AG04449 (cell line): ENCODE data around the gene KRTAP3-1.

Source experiments
- CTCF ChIA-PET: fragments of 350-600 bp; formaldehyde crosslinking; extraction: SDS; loops from one replicate; lab custom pipeline; 2021; ENCODE audit warnings: antibody characterized with exemption; lab: Yijun Ruan, JAX
- POLR2A ChIA-PET: fragments of 400-600, 350-600 bp; formaldehyde crosslinking; extraction: SDS; loops from one replicate; lab custom pipeline; 2020; ENCODE audit warnings: antibody characterized with exemption, inconsistent platforms; lab: Yijun Ruan, JAX
- DNase-seq: peaks from one replicate; pipeline ENCODE4 v3.0.0-alpha.2; 2010; ENCODE audit warnings: low read depth, low spot score
- H3K4me3 ChIP-seq: 2 replicates; pipeline ENCODE4 v1.5.1; 2011; ENCODE audit warnings: low read depth, mild to moderate bottlenecking, control low read depth, low read length
- TF ChIP-seq, protein P1 (sequence below): IDR thresholded peaks from one replicate; pipeline ENCODE4 v1.5.1; 2011; ENCODE audit warnings: mild to moderate bottlenecking, moderate library complexity, low read length, control low read depth, inconsistent platforms; ENCODE audit not compliant: insufficient read depth; ENCODE audit errors: missing control alignments

The KRTAP3-1 gene

DNA sequence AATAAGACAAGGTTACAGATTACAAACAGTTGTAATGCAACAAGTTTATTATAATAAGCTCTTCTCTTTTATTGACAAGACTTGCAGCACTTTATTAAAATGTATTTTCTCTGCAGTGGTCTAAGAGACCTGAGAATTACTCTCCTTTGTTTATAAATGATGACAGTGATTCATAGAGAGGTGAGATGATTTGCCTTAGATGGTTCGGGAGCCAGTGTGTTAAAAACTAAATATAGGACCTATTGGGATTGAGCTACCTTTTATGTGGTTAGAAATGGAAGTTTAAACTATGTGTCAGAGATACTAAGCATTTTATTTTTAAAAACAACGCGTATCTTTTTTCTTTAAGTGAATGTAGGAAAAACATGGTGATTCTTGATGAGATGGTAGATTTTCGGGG is 12.1 kb downstream of the KRTAP3-1 start:
- CTCF ChIA-PET: no interaction called here
- no peak overlapping the region for H3K4me3 ChIP-seq
- no peak for DNase-seq
- POLR2A ChIA-PET: no interaction called here
- TF ChIP-seq, protein P1, sequence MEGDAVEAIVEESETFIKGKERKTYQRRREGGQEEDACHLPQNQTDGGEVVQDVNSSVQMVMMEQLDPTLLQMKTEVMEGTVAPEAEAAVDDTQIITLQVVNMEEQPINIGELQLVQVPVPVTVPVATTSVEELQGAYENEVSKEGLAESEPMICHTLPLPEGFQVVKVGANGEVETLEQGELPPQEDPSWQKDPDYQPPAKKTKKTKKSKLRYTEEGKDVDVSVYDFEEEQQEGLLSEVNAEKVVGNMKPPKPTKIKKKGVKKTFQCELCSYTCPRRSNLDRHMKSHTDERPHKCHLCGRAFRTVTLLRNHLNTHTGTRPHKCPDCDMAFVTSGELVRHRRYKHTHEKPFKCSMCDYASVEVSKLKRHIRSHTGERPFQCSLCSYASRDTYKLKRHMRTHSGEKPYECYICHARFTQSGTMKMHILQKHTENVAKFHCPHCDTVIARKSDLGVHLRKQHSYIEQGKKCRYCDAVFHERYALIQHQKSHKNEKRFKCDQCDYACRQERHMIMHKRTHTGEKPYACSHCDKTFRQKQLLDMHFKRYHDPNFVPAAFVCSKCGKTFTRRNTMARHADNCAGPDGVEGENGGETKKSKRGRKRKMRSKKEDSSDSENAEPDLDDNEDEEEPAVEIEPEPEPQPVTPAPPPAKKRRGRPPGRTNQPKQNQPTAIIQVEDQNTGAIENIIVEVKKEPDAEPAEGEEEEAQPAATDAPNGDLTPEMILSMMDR: no peak

GRCh38 chr17:40995116-40995515 is 13.8 kb downstream of the KRTAP3-1 start:
- H3K4me3 ChIP-seq: no peak overlapping the region
- TF ChIP-seq, protein P1: no peak
- ChIA-PET POLR2A (no interaction called here), CTCF (interaction anchor here (1.2 kb wide), 1 partner anchor 32 kb away, joined by 3 read pairs; no protein-coding TSS in a partner anchor)
- DNase-seq: no peak

DNA sequence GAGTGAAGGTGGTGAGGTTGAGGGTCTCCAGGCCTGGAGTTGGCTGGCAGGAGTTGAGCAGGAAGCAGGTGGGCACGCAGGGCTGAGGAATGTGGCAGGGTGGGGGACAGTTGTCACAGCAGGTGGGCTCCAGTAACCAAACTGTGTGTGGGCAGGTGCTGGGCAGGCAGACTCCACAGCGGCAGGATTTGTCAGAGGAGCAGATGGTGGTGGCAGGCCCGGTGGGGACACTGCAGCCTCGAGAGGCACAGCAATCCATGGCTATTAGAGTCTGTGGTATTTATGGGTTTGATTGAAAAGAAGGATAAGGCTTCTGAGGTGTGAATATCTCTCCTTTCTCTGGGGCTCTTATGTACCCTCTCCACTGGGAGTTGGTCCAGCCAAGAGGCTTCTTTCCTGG is 15.1 kb downstream of the KRTAP3-1 start, which contains the start of gene KRTAP3-3:
Gene KRTAP3-3, minus strand, starts transcription at position 326 of the 400 bp plus-strand sequence. Its CDS starts 67 bp downstream, at position 259.
- TF ChIP-seq, protein P1: no peak
- ChIA-PET CTCF (no interaction called here), POLR2A (no interaction called here)
- no peak within 1 kb of the TSS for H3K4me3 ChIP-seq
- DNase-seq: no peak

GRCh38 chr17:40993084-40993483 is 15.8 kb downstream of the KRTAP3-1 start:
- CTCF ChIA-PET: interaction anchor here (1.2 kb wide), 1 partner anchor 14 kb away, joined by 3 read pairs; no protein-coding TSS in a partner anchor

GRCh38 chr17:40992666-40993065 is 16.3 kb downstream of the KRTAP3-1 start:
- POLR2A ChIA-PET: no interaction called here
- TF ChIP-seq, protein P1: no peak
- CTCF ChIA-PET: interaction anchor here (1.1 to 1.2 kb wide), 2 partner anchors 14 to 29 kb away, joined by 3 read pairs; no protein-coding TSS in a partner anchor
- DNase-seq: no peak
- no peak overlapping the region for H3K4me3 ChIP-seq

More at GRCh38 chr17:40993084-40993483, 15.8 kb downstream of the KRTAP3-1 start:
- no peak for DNase-seq
- H3K4me3 ChIP-seq: no peak overlapping the region
- POLR2A ChIA-PET: no interaction called here
- TF ChIP-seq, protein P1: no peak

DNA sequence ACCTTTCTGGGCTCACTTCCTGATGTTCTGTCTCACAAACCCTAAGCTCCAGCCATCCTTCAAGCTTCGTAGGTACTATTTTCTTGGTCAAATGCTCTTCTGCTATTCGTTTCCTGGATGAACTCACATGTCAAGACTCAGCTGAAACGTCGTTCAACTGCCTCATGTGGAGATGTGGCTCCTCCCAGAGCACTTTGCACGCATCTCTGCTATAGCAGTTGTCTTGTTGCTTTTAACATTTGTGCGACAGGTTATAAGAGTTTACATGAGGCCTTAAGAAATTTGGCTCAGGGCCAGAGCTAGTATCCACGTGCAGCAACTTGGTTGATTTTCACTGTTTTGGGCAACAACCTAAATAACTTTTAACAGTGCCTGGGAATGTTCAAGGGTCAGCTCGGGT is 22.0 kb downstream of the KRTAP3-1 start:
- CTCF ChIA-PET: no interaction called here
- no peak for DNase-seq

More for the DNA sequence above, 22.0 kb downstream of the KRTAP3-1 start:
- TF ChIP-seq, protein P1: no peak
- H3K4me3 ChIP-seq: no peak overlapping the region
- POLR2A ChIA-PET: no interaction called here
